A549 (cell line): Measurements from ENCODE around the gene PELI2.

ENCODE experiments used
- CEBPB ChIP-seq, 2 experiments: fragments of >200 bp in 1 of 2; sonication (Bioruptor Twin) in 1 of 2; formaldehyde crosslinking in 1 of 2; IDR thresholded peaks; 2 replicates each; pipeline ENCODE4 v1.6.1; 2012 to 2016
- CHD2 ChIP-seq: fragments of 150-350 bp; IDR thresholded peaks from 2 replicates; pipeline ENCODE4 v1.6.1; 2014; ENCODE audit warnings: low read length; ENCODE audit not compliant: partially characterized antibody
- CTCF ChIP-seq: fragments of >200 bp; sonication (Bioruptor Twin); formaldehyde crosslinking; IDR thresholded peaks from 3 replicates; pipeline ENCODE4 v1.5.1; 2016
- EP300 ChIP-seq, 2 experiments: fragments of >200 bp; sonication (Bioruptor Twin); formaldehyde crosslinking; IDR thresholded peaks; 2 replicates in 1 of 2; 3 replicates in 1 of 2; pipeline ENCODE4 v1.6.1; 2016 to 2017
- ESRRA ChIP-seq: fragments of 150-350 bp; IDR thresholded peaks from 2 replicates; pipeline ENCODE4 v1.6.1; 2014; ENCODE audit warnings: mild to moderate bottlenecking, low read length, borderline replicate concordance
- HDAC2 ChIP-seq: fragments of 200-600 bp; sonication (generic); IDR thresholded peaks from 2 replicates; pipeline ENCODE4 v1.6.1; 2016
- JUN ChIP-seq, 2 experiments: fragments of >200 bp; sonication (Bioruptor Twin); formaldehyde crosslinking; IDR thresholded peaks; 2 replicates in 1 of 2; 3 replicates in 1 of 2; pipeline ENCODE4 v1.6.1; 2016 to 2017
- POLR2A ChIP-seq: IDR thresholded peaks from 2 replicates; pipeline ENCODE4 v1.6.1; 2012; ENCODE audit warnings: mild to moderate bottlenecking, low read length
- USF2 ChIP-seq: fragments of 450-650 bp; IDR thresholded peaks from 2 replicates; pipeline ENCODE4 v1.6.1; 2014; ENCODE audit warnings: antibody characterized with exemption
- ZSCAN20 ChIP-seq: fragments of 250-450 bp; sonication (Bioruptor Pico); IDR thresholded peaks from 2 replicates; pipeline ENCODE4 v1.8.0; 2022; ENCODE audit warnings: mild to moderate bottlenecking, moderate library complexity
- TF ChIP-seq, protein P1 (sequence below): IDR thresholded peaks from 2 replicates; pipeline ENCODE4 v1.6.1; 2012; ENCODE audit warnings: low read depth, borderline replicate concordance

- TF ChIP-seq CTCF (no peak), CEBPB (IDR thresholded peaks at IDR 0.05) (no peak), POLR2A (no peak), HDAC2 (no peak), ZSCAN20 (CRISPR knock-in tag) (no peak), CHD2 (no peak), EP300 (IDR thresholded peaks at IDR 0.05) (no peak), JUN (IDR thresholded peaks at IDR 0.05) (no peak), ESRRA (no peak), USF2 (no peak)
- TF ChIP-seq, protein P1, sequence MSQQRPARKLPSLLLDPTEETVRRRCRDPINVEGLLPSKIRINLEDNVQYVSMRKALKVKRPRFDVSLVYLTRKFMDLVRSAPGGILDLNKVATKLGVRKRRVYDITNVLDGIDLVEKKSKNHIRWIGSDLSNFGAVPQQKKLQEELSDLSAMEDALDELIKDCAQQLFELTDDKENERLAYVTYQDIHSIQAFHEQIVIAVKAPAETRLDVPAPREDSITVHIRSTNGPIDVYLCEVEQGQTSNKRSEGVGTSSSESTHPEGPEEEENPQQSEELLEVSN = no peak
Measured at GRCh38 chr14:56270921-56271320, 152.7 kb downstream of the PELI2 start.
